IgD-negative memory B cell (primary cell): ENCODE data around the gene CSRNP3. TPM values are rescaled to one million over a fixed set of nuclear protein-coding genes. Genes with fewer than 3 reads are reported as not detected.
"Not testable (repeated sequence)": the region's sequence is repeated elsewhere in the genome, so short reads cannot be mapped to it uniquely, and the experiment has no call there.

ENCODE experiments used
- H3K27ac Mint-ChIP-seq, 3 donors: one replicate each; pipeline ENCODE4 v1.8.0; 2020 to 2022; ENCODE audit warnings: mild to moderate bottlenecking in 3 of 3, mixed read lengths in 3 of 3, moderate library complexity in 1 of 3
- H3K27me3 Mint-ChIP-seq: one replicate; pipeline ENCODE4 v1.8.0; 2021; ENCODE audit warnings: mixed read lengths
- H3K36me3 Mint-ChIP-seq: one replicate; pipeline ENCODE4 v1.8.0; 2020; ENCODE audit warnings: mild to moderate bottlenecking, mixed read lengths
- H3K4me1 Mint-ChIP-seq, 3 donors: one replicate each; pipeline ENCODE4 v1.8.0; 2020 to 2022; ENCODE audit warnings: mixed read lengths in 3 of 3, mild to moderate bottlenecking in 1 of 3
- H3K4me3 Mint-ChIP-seq, 4 donors: one replicate each; pipeline ENCODE4 v1.8.0; 2020 to 2022; ENCODE audit warnings: mild to moderate bottlenecking in 4 of 4, mixed read lengths in 4 of 4, moderate library complexity in 3 of 4
- H3K9me3 Mint-ChIP-seq, 3 donors: one replicate each; pipeline ENCODE4 v1.8.0; 2020 to 2021; ENCODE audit warnings: mixed read lengths in 3 of 3, mild to moderate bottlenecking in 1 of 3
- polyA plus RNA-seq: library from polyadenylated mRNA; unstranded; fragments of 300-500 nt; fragmentation: Illumina TruSeq; gene quantifications from one replicate; pipeline ENCODE4 v1.2.3, GENCODE V29; 2021

The CSRNP3 gene
- polyA plus RNA-seq, 1 donor from 2014 or later, result not detected

DNA sequence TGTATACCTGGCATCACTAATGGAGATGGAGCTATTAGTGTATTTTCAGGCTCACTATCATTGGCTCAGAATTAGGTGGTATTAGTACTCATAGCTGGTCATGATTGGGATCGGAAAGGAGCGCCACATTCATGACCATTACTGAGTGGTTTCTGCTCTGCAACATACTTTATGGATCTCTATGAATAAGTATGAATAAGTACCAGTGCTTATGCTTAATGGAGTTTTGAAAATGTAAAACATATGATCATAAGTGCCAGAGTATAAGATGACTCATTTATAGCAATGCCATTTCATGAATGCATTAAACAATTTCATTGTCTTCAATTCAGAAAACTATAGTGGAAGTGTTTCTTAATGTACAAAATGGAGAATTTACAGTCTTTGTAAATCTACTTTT, 167.9 kb downstream of the CSRNP3 start:
- no peaks in the 10 kb centered on the region for H3K27me3 Mint-ChIP-seq
- H3K36me3 Mint-ChIP-seq, result peaks cover under 1% of the 10 kb centered on the region
- no peaks in the 10 kb centered on the region for H3K4me1 Mint-ChIP-seq
- H3K27ac Mint-ChIP-seq, result no peak overlapping the region
- no peaks in the 10 kb centered on the region for H3K9me3 Mint-ChIP-seq
- H3K4me3 Mint-ChIP-seq, result no peak overlapping the region

GRCh38 chr2:165639504-165639903, 170.0 kb downstream of the CSRNP3 start:
- peaks cover 2% of the 10 kb centered on the region for H3K27me3 Mint-ChIP-seq

GRCh38 chr2:165640247-165640929, 170.9 kb downstream of the CSRNP3 start:
- no peaks in the 10 kb centered on the region for H3K9me3 Mint-ChIP-seq
- H3K27me3 Mint-ChIP-seq, result peaks cover 2% of the 10 kb centered on the region
- H3K4me1 Mint-ChIP-seq, result no peaks in the 10 kb centered on the region
- no peak overlapping the region for H3K4me3 Mint-ChIP-seq
- H3K27ac Mint-ChIP-seq, result no peak overlapping the region
- no peaks in the 10 kb centered on the region for H3K36me3 Mint-ChIP-seq

More at GRCh38 chr2:165639504-165639903, 170.0 kb downstream of the CSRNP3 start:
- Mint-ChIP-seq H3K9me3 (no peaks in the 10 kb centered on the region), H3K27ac (no peak overlapping the region), H3K4me1 (no peaks in the 10 kb centered on the region), H3K4me3 (no peak overlapping the region), H3K36me3 (no peaks in the 10 kb centered on the region)

- Mint-ChIP-seq H3K36me3 (no peaks in the 10 kb centered on the region), H3K27ac (no peak overlapping the region), H3K9me3 (no peaks in the 10 kb centered on the region), H3K27me3 (peaks cover 2% of the 10 kb centered on the region), H3K4me3 (peak overlapping the region in 1 of 4 donors; percentile 4), H3K4me1 (no peaks in the 10 kb centered on the region)
Measured at GRCh38 chr2:165645930-165646831, 176.7 kb downstream of the CSRNP3 start.

DNA sequence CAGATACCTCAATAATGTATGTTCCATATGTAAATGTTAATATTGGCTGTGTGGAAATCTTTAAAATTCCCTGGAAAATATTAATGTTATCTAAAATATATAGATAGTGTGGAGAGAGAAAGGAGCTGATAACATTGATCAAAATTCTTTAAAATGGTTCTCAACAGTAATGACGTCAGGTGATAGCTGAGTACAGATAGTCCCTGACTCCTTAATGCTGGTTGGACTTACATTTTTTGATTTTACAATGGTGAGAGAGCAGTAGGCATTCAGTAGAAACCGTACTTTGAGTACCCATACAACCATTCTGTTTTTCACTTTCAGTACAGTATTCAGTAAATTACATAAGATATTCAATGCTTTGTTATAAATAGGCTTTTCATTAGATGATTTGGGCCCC, 177.9 kb downstream of the CSRNP3 start:
- no peaks in the 10 kb centered on the region for H3K9me3 Mint-ChIP-seq
- H3K4me1 Mint-ChIP-seq, result no peaks in the 10 kb centered on the region
- H3K36me3 Mint-ChIP-seq, result no peaks in the 10 kb centered on the region
- H3K27me3 Mint-ChIP-seq, result peaks cover 3% of the 10 kb centered on the region
- H3K4me3 Mint-ChIP-seq, result no peak overlapping the region
- H3K27ac Mint-ChIP-seq, result no peak overlapping the region

- H3K4me1 Mint-ChIP-seq, result no peaks in the 10 kb centered on the region
- peaks cover 2% of the 10 kb centered on the region for H3K36me3 Mint-ChIP-seq
- no peak overlapping the region for H3K27ac Mint-ChIP-seq
- no peak overlapping the region for H3K4me3 Mint-ChIP-seq
- no peaks in the 10 kb centered on the region for H3K9me3 Mint-ChIP-seq
- H3K27me3 Mint-ChIP-seq, result peaks cover 2% of the 10 kb centered on the region
Measured at GRCh38 chr2:165648801-165649200, 179.3 kb downstream of the CSRNP3 start.

DNA sequence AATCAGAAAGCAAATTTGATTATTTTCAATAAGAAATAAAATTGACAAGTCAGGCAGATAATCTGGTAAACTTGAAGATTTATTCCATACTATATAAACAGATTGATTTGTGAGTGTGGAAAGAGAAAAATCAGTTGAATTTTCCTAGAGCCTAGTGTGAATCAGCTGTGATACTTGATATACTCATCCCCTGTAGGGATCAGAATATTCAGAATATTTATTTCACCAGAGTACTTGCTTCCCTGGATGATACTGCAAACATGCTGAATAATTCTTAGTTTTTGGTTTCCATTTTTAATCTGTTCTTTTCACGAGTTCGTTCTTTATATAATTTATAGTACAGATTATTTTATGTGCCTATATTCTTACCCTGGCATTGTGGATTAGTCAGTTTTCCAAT, 181.7 kb downstream of the CSRNP3 start:
- H3K4me3 Mint-ChIP-seq, result no peak overlapping the region
- peaks cover 2% of the 10 kb centered on the region for H3K27me3 Mint-ChIP-seq
- no peaks in the 10 kb centered on the region for H3K4me1 Mint-ChIP-seq
- no peaks in the 10 kb centered on the region for H3K9me3 Mint-ChIP-seq
- peaks cover 2% of the 10 kb centered on the region for H3K36me3 Mint-ChIP-seq
- no peak overlapping the region for H3K27ac Mint-ChIP-seq

DNA sequence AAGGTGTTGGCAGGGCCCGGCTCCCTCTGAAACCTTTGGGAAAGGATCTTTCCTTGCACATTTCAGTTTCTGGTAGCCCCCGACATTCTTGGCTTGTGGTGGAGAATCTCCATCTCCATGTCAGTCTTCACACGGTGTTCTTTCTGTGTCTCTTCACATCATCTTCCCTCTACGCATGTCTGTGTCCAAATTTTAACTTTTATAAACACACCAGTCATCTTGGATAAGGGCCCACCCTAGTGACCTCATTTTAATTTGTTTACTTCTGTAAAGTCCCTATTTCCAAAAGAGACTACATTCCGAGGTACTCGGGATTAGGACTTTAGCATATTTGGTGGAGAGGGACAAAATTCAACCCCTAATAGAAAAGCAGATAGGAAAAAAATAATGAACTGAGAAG, 186.2 kb downstream of the CSRNP3 start:
- Mint-ChIP-seq H3K27ac (no peak overlapping the region), H3K27me3 (peaks cover 6% of the 10 kb centered on the region), H3K4me3 (no peak overlapping the region), H3K9me3 (no peaks in the 10 kb centered on the region), H3K36me3 (peaks cover 2% of the 10 kb centered on the region), H3K4me1 (peaks cover 0 to 6% (median 1%) of the 10 kb centered on the region in 3 donors)

DNA sequence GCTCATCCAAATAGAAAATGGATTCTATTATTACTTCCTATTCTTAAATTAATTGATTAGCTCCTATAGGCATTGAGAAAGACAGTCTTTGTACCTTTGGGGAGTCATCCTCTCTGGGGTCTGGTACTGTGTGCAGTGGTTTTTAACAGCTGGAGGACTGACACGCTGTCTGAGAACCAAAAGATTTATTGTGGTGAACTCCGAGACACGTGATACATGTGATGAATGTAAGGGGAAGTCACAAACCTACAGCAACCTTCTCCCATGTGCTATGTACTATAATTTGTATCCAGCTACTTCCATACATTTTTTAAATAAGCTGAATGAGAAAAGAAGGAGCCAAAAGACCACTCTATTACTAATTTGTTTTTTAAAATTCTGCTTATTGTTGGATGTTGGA, 190.9 kb downstream of the CSRNP3 start:
- Mint-ChIP-seq H3K27me3 (peaks cover 5% of the 10 kb centered on the region), H3K36me3 (no peaks in the 10 kb centered on the region), H3K4me1 (peaks cover 0 to 6% (median 1%) of the 10 kb centered on the region in 3 donors), H3K4me3 (no peak overlapping the region), H3K9me3 (no peaks in the 10 kb centered on the region), H3K27ac (no peak overlapping the region)

GRCh38 chr2:165662720-165663119, 193.2 kb downstream of the CSRNP3 start:
- peaks cover 3% of the 10 kb centered on the region for H3K27me3 Mint-ChIP-seq
- H3K4me1 Mint-ChIP-seq, result peaks cover 0 to 6% (median 1%) of the 10 kb centered on the region in 3 donors
- H3K27ac Mint-ChIP-seq, result no peak overlapping the region
- H3K9me3 Mint-ChIP-seq, result peaks cover 0 to 2% (median 0%) of the 10 kb centered on the region in 3 donors
- no peak overlapping the region for H3K4me3 Mint-ChIP-seq
- no peaks in the 10 kb centered on the region for H3K36me3 Mint-ChIP-seq

DNA sequence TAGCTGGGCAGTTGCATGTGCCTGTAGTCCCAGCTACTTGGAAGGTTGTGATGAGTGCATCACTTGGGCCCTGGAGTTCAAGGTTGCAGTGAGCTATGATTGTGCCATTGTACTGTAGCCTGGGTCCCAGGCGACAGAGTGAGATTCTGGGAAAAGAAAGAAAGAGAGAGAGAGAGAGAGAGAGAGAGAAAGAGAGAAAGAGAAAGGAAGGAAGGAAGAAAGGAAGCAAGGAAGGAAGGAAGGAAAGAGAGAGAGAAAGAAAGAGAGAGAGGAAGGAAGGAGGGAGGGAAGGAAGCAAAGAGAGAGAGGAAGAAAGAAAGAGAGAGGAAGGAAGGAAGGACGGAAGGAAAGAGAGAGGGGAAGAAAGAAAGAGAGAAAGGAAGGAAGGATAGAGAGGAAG, 196.1 kb downstream of the CSRNP3 start:
- no peaks in the 10 kb centered on the region for H3K4me1 Mint-ChIP-seq
- no peak overlapping the region for H3K4me3 Mint-ChIP-seq

GRCh38 chr2:165666073-165666472, 196.6 kb downstream of the CSRNP3 start:
- not testable (repeated sequence) for H3K4me1 Mint-ChIP-seq, H3K9me3 Mint-ChIP-seq, H3K36me3 Mint-ChIP-seq, H3K4me3 Mint-ChIP-seq, H3K27me3 Mint-ChIP-seq
- H3K27ac Mint-ChIP-seq, result peak overlapping the region in 1 of 3 donors; percentile 89

More for the DNA sequence above, 196.1 kb downstream of the CSRNP3 start:
- Mint-ChIP-seq H3K9me3 (peaks cover 0 to 3% (median 0%) of the 10 kb centered on the region in 3 donors), H3K27ac (peak overlapping the region in 1 of 3 donors; percentile 89), H3K27me3 (peaks cover 5% of the 10 kb centered on the region), H3K36me3 (no peaks in the 10 kb centered on the region)

GRCh38 chr2:165666605-165667004, 197.1 kb downstream of the CSRNP3 start:
- Mint-ChIP-seq H3K27ac (no peak overlapping the region), H3K36me3 (peaks cover under 1% of the 10 kb centered on the region), H3K4me1 (peaks cover 0 to 3% (median 1%) of the 10 kb centered on the region in 3 donors), H3K27me3 (peaks cover 5% of the 10 kb centered on the region), H3K4me3 (no peak overlapping the region), H3K9me3 (peaks cover under 1 to 5% (median 2%) of the 10 kb centered on the region in 3 donors)

- H3K36me3 Mint-ChIP-seq, result peaks cover 3% of the 10 kb centered on the region
Measured at GRCh38 chr2:165667375-165667774, 197.9 kb downstream of the CSRNP3 start.

DNA sequence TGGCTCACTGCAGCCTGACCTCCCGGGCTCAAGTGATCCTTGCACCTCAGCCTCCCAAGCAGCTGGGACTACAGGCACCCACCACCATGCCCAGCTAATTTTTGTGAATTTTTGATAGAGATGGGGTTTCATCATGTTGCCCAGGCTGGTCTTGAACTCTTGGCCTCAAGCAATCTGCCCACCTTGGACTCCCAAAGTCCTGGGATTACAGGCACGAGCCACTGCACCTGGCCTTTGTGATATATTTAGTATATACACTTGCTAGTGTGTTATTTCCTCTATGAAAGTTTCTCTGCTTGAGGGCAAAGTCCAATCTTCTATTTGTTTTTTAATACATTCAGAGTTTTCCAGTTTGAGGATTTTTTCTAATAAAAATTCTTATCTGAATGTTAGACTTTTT, 205.3 kb downstream of the CSRNP3 start:
- peaks cover 5 to 6% (median 6%) of the 10 kb centered on the region in 3 donors for H3K9me3 Mint-ChIP-seq
- H3K4me1 Mint-ChIP-seq, result peaks cover 4 to 14% (median 5%) of the 10 kb centered on the region in 3 donors
- no peak overlapping the region for H3K27ac Mint-ChIP-seq
- H3K27me3 Mint-ChIP-seq, result peaks cover 6% of the 10 kb centered on the region
- no peak overlapping the region for H3K4me3 Mint-ChIP-seq
- peaks cover 4% of the 10 kb centered on the region for H3K36me3 Mint-ChIP-seq

More at GRCh38 chr2:165667375-165667774, 197.9 kb downstream of the CSRNP3 start:
- peaks cover 2 to 9% (median 6%) of the 10 kb centered on the region in 3 donors for H3K9me3 Mint-ChIP-seq
- peaks cover 5% of the 10 kb centered on the region for H3K27me3 Mint-ChIP-seq
- no peak overlapping the region for H3K4me3 Mint-ChIP-seq
- peaks cover 0 to 9% (median 4%) of the 10 kb centered on the region in 3 donors for H3K4me1 Mint-ChIP-seq
- no peak overlapping the region for H3K27ac Mint-ChIP-seq
